Measurements from ENCODE around the gene TERB2.

DNA sequence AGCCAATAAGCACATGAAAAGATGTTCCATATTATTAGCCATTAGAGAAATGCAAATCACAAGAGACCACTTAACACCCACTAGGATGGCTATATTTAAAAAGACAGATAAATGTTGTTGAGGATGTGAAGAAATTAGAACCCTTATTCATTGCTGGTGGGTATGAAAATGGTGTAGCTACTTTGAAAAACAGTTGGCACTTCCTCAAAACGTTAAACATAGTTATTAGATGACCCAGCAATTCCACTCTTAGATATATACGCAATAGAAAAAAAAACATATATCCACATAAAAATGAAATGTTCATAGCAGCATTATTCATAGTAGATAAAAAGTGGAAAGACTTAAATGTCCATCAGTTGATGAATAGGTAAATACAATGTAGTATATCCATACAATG is 47.1 kb upstream of the TERB2 start:
- TF ChIP-seq CTCF (optimal IDR thresholded peaks at IDR 0.05 in 1 of 3, IDR thresholded peaks at IDR 0.05 in 1 of 3, conservative IDR thresholded peaks at IDR 0.05 in 1 of 3; ENCODE audit: extremely low read depth in 1 of 3, insufficient read depth in 2 of 3, low read length in 3 of 3) = no peak
- no peak for TF ChIP-seq EZH2 (IDR thresholded peaks at IDR 0.05; ENCODE audit: low read length)
